SU-DHL-6 (cell line): Measurements from ENCODE around the gene CSF2.

ENCODE experiments used
- EZH2phosphoT487 ChIP-seq: fragments of 200-600 bp; sonication (generic), shearing (Covaris generic); conservative IDR thresholded peaks from 2 replicates; pipeline ENCODE4 v1.6.1; 2018; ENCODE audit warnings: mild to moderate bottlenecking, antibody characterized with exemption, low read length, moderate library complexity, mixed read lengths
- TF ChIP-seq, protein P1 (sequence below): fragments of 200-600 bp; sonication (generic); IDR thresholded peaks from one replicate; pipeline ENCODE4 v1.5.1; 2017; ENCODE audit warnings: antibody characterized with exemption, mild to moderate bottlenecking, low read length, moderate library complexity; ENCODE audit not compliant: insufficient read depth, poor library complexity, severe bottlenecking

DNA sequence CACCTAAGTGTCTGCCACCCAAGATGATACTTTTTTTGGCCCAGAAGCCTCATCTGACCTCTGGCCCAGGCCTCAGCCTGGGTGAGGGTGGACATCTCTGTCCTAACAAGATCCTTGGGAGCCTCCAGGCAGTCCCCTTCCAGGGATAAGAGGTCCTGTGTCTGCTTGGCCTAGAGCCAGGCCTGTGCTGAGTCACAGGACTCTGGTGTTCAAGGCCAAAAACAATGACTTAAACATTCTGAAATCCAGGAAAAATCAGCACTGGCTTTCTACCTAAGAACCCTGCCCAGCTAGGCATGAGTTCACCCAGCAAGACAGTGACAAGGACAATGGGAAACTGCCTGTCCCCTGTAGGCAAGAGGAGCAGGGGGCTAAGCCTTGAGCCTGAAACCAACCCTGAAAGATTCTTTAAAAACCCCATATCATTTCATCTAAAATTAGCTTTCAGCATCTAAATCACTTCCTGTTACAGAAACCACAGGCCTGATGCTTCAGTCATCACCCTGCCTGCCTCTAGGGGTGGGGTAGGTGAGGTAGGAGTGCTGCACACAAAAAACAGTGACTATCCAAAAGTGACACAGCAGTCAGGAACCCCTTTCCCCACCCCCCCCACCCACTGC is 29.9 kb downstream of the CSF2 start:
- TF ChIP-seq, protein P1, sequence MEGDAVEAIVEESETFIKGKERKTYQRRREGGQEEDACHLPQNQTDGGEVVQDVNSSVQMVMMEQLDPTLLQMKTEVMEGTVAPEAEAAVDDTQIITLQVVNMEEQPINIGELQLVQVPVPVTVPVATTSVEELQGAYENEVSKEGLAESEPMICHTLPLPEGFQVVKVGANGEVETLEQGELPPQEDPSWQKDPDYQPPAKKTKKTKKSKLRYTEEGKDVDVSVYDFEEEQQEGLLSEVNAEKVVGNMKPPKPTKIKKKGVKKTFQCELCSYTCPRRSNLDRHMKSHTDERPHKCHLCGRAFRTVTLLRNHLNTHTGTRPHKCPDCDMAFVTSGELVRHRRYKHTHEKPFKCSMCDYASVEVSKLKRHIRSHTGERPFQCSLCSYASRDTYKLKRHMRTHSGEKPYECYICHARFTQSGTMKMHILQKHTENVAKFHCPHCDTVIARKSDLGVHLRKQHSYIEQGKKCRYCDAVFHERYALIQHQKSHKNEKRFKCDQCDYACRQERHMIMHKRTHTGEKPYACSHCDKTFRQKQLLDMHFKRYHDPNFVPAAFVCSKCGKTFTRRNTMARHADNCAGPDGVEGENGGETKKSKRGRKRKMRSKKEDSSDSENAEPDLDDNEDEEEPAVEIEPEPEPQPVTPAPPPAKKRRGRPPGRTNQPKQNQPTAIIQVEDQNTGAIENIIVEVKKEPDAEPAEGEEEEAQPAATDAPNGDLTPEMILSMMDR, result no peak
- TF ChIP-seq EZH2phosphoT487, result no peak
